GM23338 (cell line): ENCODE results near the gene FN1. TPM values are rescaled to one million over a fixed set of nuclear protein-coding genes. Genes with fewer than 3 reads are reported as not detected.

ENCODE experiments used
- ATAC-seq: fragments of 200-7000 bp; cut with Tn5 transposase; 3 replicates; pipeline ENCODE4 v1.9.1; 2020
- DNase-seq: peaks from one replicate; pipeline ENCODE4 v3.0.0-alpha.2; 2015; ENCODE audit warnings: low spot score
- H2AFZ ChIP-seq: fragments of 200-600 bp; sonication (generic); 2 replicates; pipeline ENCODE4 v1.8.0; 2016; ENCODE audit warnings: antibody characterized with exemption, mild to moderate bottlenecking, moderate library complexity
- H3F3A ChIP-seq: fragments of 200-600 bp; sonication (generic); replicated peaks from 2 replicates; pipeline ENCODE4 v1.8.0; 2017; ENCODE audit warnings: antibody characterized with exemption, mixed run types, low read depth
- H3K27ac ChIP-seq: fragments of 200-600 bp; sonication (generic); 2 replicates; pipeline ENCODE4 v1.6.1; 2016; ENCODE audit warnings: low read depth
- H3K27me3 ChIP-seq: fragments of 200-600 bp; sonication (generic); 2 replicates; pipeline ENCODE4 v1.8.0; 2016; ENCODE audit warnings: mild to moderate bottlenecking, mixed run types, moderate library complexity; ENCODE audit not compliant: insufficient read depth
- H3K36me3 ChIP-seq: fragments of 200-600 bp; sonication (generic); 2 replicates; pipeline ENCODE4 v1.8.0; 2016; ENCODE audit warnings: mild to moderate bottlenecking; ENCODE audit not compliant: insufficient read depth
- H3K4me1 ChIP-seq: fragments of 200-600 bp; sonication (generic); 2 replicates; pipeline ENCODE4 v1.8.0; 2016; ENCODE audit warnings: mild to moderate bottlenecking, moderate library complexity; ENCODE audit not compliant: insufficient read depth
- H3K4me2 ChIP-seq: fragments of 200-600 bp; sonication (generic); 2 replicates; pipeline ENCODE4 v1.7.1; 2017; ENCODE audit warnings: mixed run types
- H3K4me3 ChIP-seq: fragments of 200-600 bp; sonication (generic); 2 replicates; pipeline ENCODE4 v1.6.1; 2016; ENCODE audit warnings: mixed run types
- H3K79me2 ChIP-seq: fragments of 200-600 bp; sonication (generic); replicated peaks from 2 replicates; pipeline ENCODE4 v1.8.0; 2017; ENCODE audit warnings: mild to moderate bottlenecking; ENCODE audit not compliant: insufficient read depth
- H3K9me2 ChIP-seq: fragments of 200-600 bp; sonication (generic); 2 replicates; pipeline ENCODE4 v1.8.0; 2017; ENCODE audit not compliant: insufficient read depth
- H4K20me1 ChIP-seq: fragments of 200-600 bp; sonication (generic); replicated peaks from 2 replicates; pipeline ENCODE4 v1.8.0; 2017; ENCODE audit warnings: mild to moderate bottlenecking; ENCODE audit not compliant: insufficient read depth
- H3K27ac Mint-ChIP-seq: 2 replicates; pipeline ENCODE4 v1.8.0; 2020; ENCODE audit warnings: inconsistent platforms, mild to moderate bottlenecking, moderate library complexity, mixed read lengths
- H3K27me3 Mint-ChIP-seq: 3 replicates; pipeline ENCODE4 v1.8.0; 2022; ENCODE audit warnings: low read depth, mild to moderate bottlenecking, moderate library complexity, mixed read lengths, inconsistent platforms; ENCODE audit not compliant: insufficient read depth, poor library complexity
- H3K36me3 Mint-ChIP-seq: 3 replicates; pipeline ENCODE4 v1.8.0; 2021; ENCODE audit warnings: low read depth, mild to moderate bottlenecking, inconsistent platforms, moderate library complexity, mixed read lengths
- H3K4me1 Mint-ChIP-seq: 3 replicates; pipeline ENCODE4 v1.8.0; 2020; ENCODE audit warnings: mild to moderate bottlenecking, inconsistent platforms, mixed read lengths
- H3K4me3 Mint-ChIP-seq: 3 replicates; pipeline ENCODE4 v1.8.0; 2021; ENCODE audit warnings: moderate library complexity, mild to moderate bottlenecking, inconsistent platforms, mixed read lengths
- H3K9me3 Mint-ChIP-seq: 3 replicates; pipeline ENCODE4 v1.8.0; 2020; ENCODE audit warnings: moderate library complexity, mild to moderate bottlenecking, inconsistent platforms, mixed read lengths
- CREB1 ChIP-seq: fragments of 250-450 bp; sonication (Bioruptor Pico); IDR thresholded peaks from 2 replicates; pipeline ENCODE4 v1.5.0; 2020; ENCODE audit warnings: low read depth, mild to moderate bottlenecking, moderate library complexity
- CTCF ChIP-seq, 2 experiments: fragments of 200-600 bp in 1 of 2; sonication (generic) in 1 of 2; conservative IDR thresholded peaks; 2 replicates each; pipeline versions ENCODE4 v1.5.1 to v1.6.1; 2016 to 2017; ENCODE audit warnings: antibody characterized with exemption in 2 of 2, low read depth in 2 of 2, mild to moderate bottlenecking in 2 of 2, moderate library complexity in 1 of 2
- ETS1 ChIP-seq: IDR thresholded peaks from 2 replicates; pipeline ENCODE4 v1.6.1; 2016; ENCODE audit warnings: antibody characterized with exemption
- EZH2 ChIP-seq: fragments of 200-600 bp; sonication (generic); IDR thresholded peaks from one replicate; pipeline ENCODE4 v1.8.0; 2017; ENCODE audit warnings: antibody characterized with exemption, mild to moderate bottlenecking, low read depth; ENCODE audit not compliant: unreplicated experiment
- EZH2phosphoT487 ChIP-seq: fragments of 200-600 bp; sonication (generic); IDR thresholded peaks from one replicate; pipeline ENCODE4 v1.8.1; 2018; ENCODE audit warnings: antibody characterized with exemption; ENCODE audit not compliant: unreplicated experiment
- JUNB ChIP-seq: IDR thresholded peaks from one replicate; pipeline ENCODE4 v1.6.1; 2016; ENCODE audit warnings: antibody characterized with exemption; ENCODE audit not compliant: unreplicated experiment
- NANOG ChIP-seq: IDR thresholded peaks from 2 replicates; pipeline ENCODE4 v1.6.1; 2016; ENCODE audit warnings: antibody characterized with exemption, borderline replicate concordance
- POLR2AphosphoS5 ChIP-seq: IDR thresholded peaks from 2 replicates; pipeline ENCODE4 v1.6.1; 2016; ENCODE audit warnings: antibody characterized with exemption, low read depth
- STAT1 ChIP-seq: IDR thresholded peaks from one replicate; pipeline ENCODE4 v1.6.1; 2016; ENCODE audit warnings: antibody characterized with exemption; ENCODE audit not compliant: unreplicated experiment
- ZNF114 ChIP-seq: fragments of 250-450 bp; sonication (Bioruptor Pico); IDR thresholded peaks from 2 replicates; pipeline ENCODE4 v1.5.0; 2020; ENCODE audit warnings: mild to moderate bottlenecking, moderate library complexity
- ZNF331 ChIP-seq: fragments of 250-450 bp; sonication (Bioruptor Pico); IDR thresholded peaks from 2 replicates; pipeline ENCODE4 v1.5.0; 2020; ENCODE audit warnings: low read depth, mild to moderate bottlenecking, moderate library complexity
- polyA plus RNA-seq: library from polyadenylated mRNA; unstranded; fragments of >200 nt; fragmentation: Nextera tagmentation; extraction: Ambion mirVana; gene quantifications from 2 replicates; pipeline ENCODE4 v1.2.1, GENCODE V29; 2016
- total RNA-seq: library from RNA; depleted of rRNA; stranded (reverse); fragments of >200 nt; shearing (Covaris generic); gene quantifications from 2 replicates; pipeline ENCODE4 v1.2.3, GENCODE V29; 2014

FN1 gene
- total and polyA plus RNA-seq, 2 experiments from 2014 or later = 79.6 to 255 TPM

GRCh38 chr2:215332872-215333595, 102.8 kb downstream of the FN1 start:
- ATAC-seq = no peak

GRCh38 chr2:215328066-215328465, 107.8 kb downstream of the FN1 start:
- Mint-ChIP-seq H3K4me3 (no peak overlapping the region), H3K4me1 (peaks cover 19% of the 10 kb centered on the region), H3K27me3 (no peaks in the 10 kb centered on the region), H3K36me3 (peaks cover 93% of the 10 kb centered on the region), H3K9me3 (no peaks in the 10 kb centered on the region), H3K27ac (peak overlapping the region; percentile 80)
- H3K9me2 ChIP-seq = no peaks in the 10 kb centered on the region
- peaks cover 31% of the 10 kb centered on the region for H4K20me1 ChIP-seq
- H3K27me3 ChIP-seq = no peaks in the 10 kb centered on the region
- peaks cover 64% of the 10 kb centered on the region for H3K36me3 ChIP-seq
- H3K27ac ChIP-seq = no peak overlapping the region
- TF ChIP-seq CTCF (conservative IDR thresholded peaks at IDR 0.05; ENCODE audit: low read depth in 2 of 2) = no peak
- TF ChIP-seq STAT1 = no peak
- TF ChIP-seq EZH2 = no peak
- TF ChIP-seq ETS1 = no peak
- no peak for TF ChIP-seq ZNF114 (CRISPR knock-in tag)
- no peak for TF ChIP-seq CREB1
- no peak for TF ChIP-seq EZH2phosphoT487
- no peak overlapping the region for H3K4me2 ChIP-seq
- no peak overlapping the region for H3K4me3 ChIP-seq
- DNase-seq = no peak
- H3K4me1 ChIP-seq = peaks cover 8% of the 10 kb centered on the region; the same call in 1 of the 2 replicates
- H2AFZ ChIP-seq = no peak overlapping the region
- no peaks in the 10 kb centered on the region for H3F3A ChIP-seq
- peaks cover 96% of the 10 kb centered on the region for H3K79me2 ChIP-seq
- no peak; the same call in 2 of the 3 replicates for ATAC-seq

More at GRCh38 chr2:215332872-215333595, 102.8 kb downstream of the FN1 start:
- no peaks in the 10 kb centered on the region for H3K9me2 ChIP-seq
- Mint-ChIP-seq H3K4me3 (no peak overlapping the region), H3K27me3 (no peaks in the 10 kb centered on the region), H3K9me3 (no peaks in the 10 kb centered on the region), H3K27ac (no peak overlapping the region), H3K36me3 (peaks cover 90% of the 10 kb centered on the region), H3K4me1 (peaks cover 5% of the 10 kb centered on the region; the same call in 1 of the 3 replicates)
- no peak overlapping the region for H3K4me3 ChIP-seq
- no peaks in the 10 kb centered on the region for H3K4me1 ChIP-seq
- TF ChIP-seq POLR2AphosphoS5 (no peak), EZH2 (no peak), JUNB (no peak), NANOG (no peak), CTCF (conservative IDR thresholded peaks at IDR 0.05; ENCODE audit: low read depth in 2 of 2) (no peak), ZNF331 (CRISPR knock-in tag) (no peak)
- H3K79me2 ChIP-seq = peaks cover 66% of the 10 kb centered on the region
- peaks cover 88% of the 10 kb centered on the region for H3K36me3 ChIP-seq
- H3K4me2 ChIP-seq = no peak overlapping the region
- H4K20me1 ChIP-seq = peaks cover 13% of the 10 kb centered on the region
- no peaks in the 10 kb centered on the region for H3K27me3 ChIP-seq
- no peaks in the 10 kb centered on the region for H3F3A ChIP-seq
- DNase-seq = no peak
- no peak overlapping the region for H2AFZ ChIP-seq
- H3K27ac ChIP-seq = no peak overlapping the region
